Parathyroid adenoma (tissue), 2 donors: ENCODE data around the gene NLRP1.

Source experiments
- H2AFZ ChIP-seq: fragments of 300-600 bp; sonication (generic); one replicate; pipeline ENCODE4 v1.7.0; 2017; ENCODE audit warnings: antibody characterized with exemption, mild to moderate bottlenecking
- H3K27ac ChIP-seq: fragments of 300-600 bp; sonication (generic); one replicate; pipeline ENCODE4 v1.7.0; 2017
- H3K27me3 ChIP-seq: fragments of 300-600 bp; sonication (generic); one replicate; pipeline ENCODE4 v1.7.0; 2017; ENCODE audit warnings: low read length; ENCODE audit not compliant: control insufficient read depth, insufficient read depth
- H3K36me3 ChIP-seq: fragments of 300-600 bp; sonication (generic); one replicate; pipeline ENCODE4 v1.7.0; 2017; ENCODE audit warnings: low read length; ENCODE audit not compliant: control insufficient read depth, insufficient read depth
- H3K4me1 ChIP-seq: fragments of 300-600 bp; sonication (generic); one replicate; pipeline ENCODE4 v1.7.0; 2017; ENCODE audit warnings: control low read depth
- H3K4me2 ChIP-seq: fragments of 300-600 bp; sonication (generic); one replicate; pipeline ENCODE4 v1.7.0; 2017; ENCODE audit warnings: low read length
- H3K4me3 ChIP-seq: fragments of 300-600 bp; sonication (generic); one replicate; pipeline ENCODE4 v1.7.0; 2017; ENCODE audit warnings: low read depth, low read length
- H3K79me2 ChIP-seq: fragments of 300-600 bp; sonication (generic); one replicate; pipeline ENCODE4 v1.7.0; 2017; ENCODE audit warnings: control low read depth
- H3K9ac ChIP-seq: fragments of 300-600 bp; sonication (generic); one replicate; pipeline ENCODE4 v1.7.0; 2017; ENCODE audit warnings: mild to moderate bottlenecking
- H3K9me3 ChIP-seq: fragments of 300-600 bp; sonication (generic); one replicate; pipeline ENCODE4 v1.7.0; 2017; ENCODE audit warnings: low read length; ENCODE audit not compliant: control insufficient read depth
- CTCF ChIP-seq: fragments of 300-600 bp; sonication (generic); IDR thresholded peaks from one replicate; pipeline ENCODE4 v1.7.0; 2017; ENCODE audit warnings: antibody characterized with exemption, mild to moderate bottlenecking
- donor health status: primary hyperparathyroidism.

Gene NLRP1

GRCh38 chr17:5618476-5618875 is 34.2 kb upstream of the NLRP1 start:
- no peak overlapping the region for H3K9ac ChIP-seq
- no peak overlapping the region for H3K4me3 ChIP-seq
- no peak overlapping the region for H3K4me2 ChIP-seq
- H3K27ac ChIP-seq, result no peak overlapping the region
- H3K79me2 ChIP-seq, result no peaks in the 10 kb centered on the region
- no peak for TF ChIP-seq CTCF
- no peak overlapping the region for H2AFZ ChIP-seq
- no peaks in the 10 kb centered on the region for H3K4me1 ChIP-seq
- no peaks in the 10 kb centered on the region for H3K9me3 ChIP-seq
- no peaks in the 10 kb centered on the region for H3K36me3 ChIP-seq
- H3K27me3 ChIP-seq, result no peaks in the 10 kb centered on the region

- no peaks in the 10 kb centered on the region for H3K79me2 ChIP-seq
- H3K27ac ChIP-seq, result no peak overlapping the region
- H3K36me3 ChIP-seq, result no peaks in the 10 kb centered on the region
- H2AFZ ChIP-seq, result no peak overlapping the region
- no peak overlapping the region for H3K4me2 ChIP-seq
- no peaks in the 10 kb centered on the region for H3K4me1 ChIP-seq
- H3K27me3 ChIP-seq, result no peaks in the 10 kb centered on the region
- no peaks in the 10 kb centered on the region for H3K9me3 ChIP-seq
- no peak overlapping the region for H3K9ac ChIP-seq
- H3K4me3 ChIP-seq, result no peak overlapping the region
- TF ChIP-seq CTCF, result no peak
Observed at GRCh38 chr17:5615476-5615875, 31.2 kb upstream of the NLRP1 start.

GRCh38 chr17:5610956-5611355 is 26.6 kb upstream of the NLRP1 start:
- Histone ChIP-seq H3K27me3 (no peaks in the 10 kb centered on the region), H3K4me3 (no peak overlapping the region)

GRCh38 chr17:5608399-5609112 is 24.2 kb upstream of the NLRP1 start:
- Histone ChIP-seq H3K4me2 (no peak overlapping the region), H3K9me3 (no peaks in the 10 kb centered on the region), H3K4me1 (no peaks in the 10 kb centered on the region), H2AFZ (no peak overlapping the region), H3K79me2 (no peaks in the 10 kb centered on the region), H3K36me3 (no peaks in the 10 kb centered on the region), H3K27me3 (no peaks in the 10 kb centered on the region), H3K9ac (no peak overlapping the region), H3K4me3 (no peak overlapping the region), H3K27ac (no peak overlapping the region)
- no peak for TF ChIP-seq CTCF

More at GRCh38 chr17:5610956-5611355, 26.6 kb upstream of the NLRP1 start:
- Histone ChIP-seq H3K27ac (no peak overlapping the region), H3K4me2 (no peak overlapping the region), H3K36me3 (no peaks in the 10 kb centered on the region), H3K9ac (no peak overlapping the region), H3K4me1 (no peaks in the 10 kb centered on the region), H2AFZ (no peak overlapping the region), H3K9me3 (no peaks in the 10 kb centered on the region), H3K79me2 (no peaks in the 10 kb centered on the region)
- no peak for TF ChIP-seq CTCF

GRCh38 chr17:5607946-5608345 is 23.6 kb upstream of the NLRP1 start:
- H3K79me2 ChIP-seq, result no peaks in the 10 kb centered on the region
- no peaks in the 10 kb centered on the region for H3K36me3 ChIP-seq
- no peak overlapping the region for H3K9ac ChIP-seq
- H2AFZ ChIP-seq, result no peak overlapping the region
- H3K27ac ChIP-seq, result no peak overlapping the region
- no peak overlapping the region for H3K4me3 ChIP-seq
- no peaks in the 10 kb centered on the region for H3K9me3 ChIP-seq
- H3K27me3 ChIP-seq, result no peaks in the 10 kb centered on the region
- no peak overlapping the region for H3K4me2 ChIP-seq
- H3K4me1 ChIP-seq, result no peaks in the 10 kb centered on the region
- no peak for TF ChIP-seq CTCF
